C4-2B (cell line): ENCODE data around the gene ALDH1L1.

Source experiments
- ZFX ChIP-seq: fragments of 450-650 bp; IDR thresholded peaks from 2 replicates; pipeline ENCODE4 v1.6.1; 2017
- TF ChIP-seq, protein P1 (sequence below): fragments of 450-650 bp; conservative IDR thresholded peaks from 2 replicates; pipeline ENCODE4 v1.5.1; 2017; ENCODE audit warnings: mild to moderate bottlenecking

DNA sequence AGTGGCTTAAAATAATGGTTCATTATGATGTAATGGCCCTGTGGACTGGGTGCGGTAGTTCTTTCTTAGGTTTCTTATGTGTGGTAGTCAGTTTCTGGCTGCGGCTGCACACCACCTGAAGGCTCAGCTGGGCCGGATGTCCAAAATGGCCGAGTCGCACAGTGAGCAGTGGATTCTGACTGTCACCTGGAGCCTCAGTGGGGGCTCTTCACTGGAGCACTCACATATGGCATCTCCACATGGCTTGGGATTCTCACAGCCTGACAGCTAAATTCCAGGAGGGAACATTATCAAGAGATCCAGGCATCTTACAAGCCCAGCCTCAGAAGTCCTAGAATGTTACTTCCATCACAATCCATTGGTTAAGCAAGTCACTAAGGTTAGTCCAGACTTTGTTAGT is 26.8 kb upstream of the ALDH1L1 start:
- TF ChIP-seq, protein P1, sequence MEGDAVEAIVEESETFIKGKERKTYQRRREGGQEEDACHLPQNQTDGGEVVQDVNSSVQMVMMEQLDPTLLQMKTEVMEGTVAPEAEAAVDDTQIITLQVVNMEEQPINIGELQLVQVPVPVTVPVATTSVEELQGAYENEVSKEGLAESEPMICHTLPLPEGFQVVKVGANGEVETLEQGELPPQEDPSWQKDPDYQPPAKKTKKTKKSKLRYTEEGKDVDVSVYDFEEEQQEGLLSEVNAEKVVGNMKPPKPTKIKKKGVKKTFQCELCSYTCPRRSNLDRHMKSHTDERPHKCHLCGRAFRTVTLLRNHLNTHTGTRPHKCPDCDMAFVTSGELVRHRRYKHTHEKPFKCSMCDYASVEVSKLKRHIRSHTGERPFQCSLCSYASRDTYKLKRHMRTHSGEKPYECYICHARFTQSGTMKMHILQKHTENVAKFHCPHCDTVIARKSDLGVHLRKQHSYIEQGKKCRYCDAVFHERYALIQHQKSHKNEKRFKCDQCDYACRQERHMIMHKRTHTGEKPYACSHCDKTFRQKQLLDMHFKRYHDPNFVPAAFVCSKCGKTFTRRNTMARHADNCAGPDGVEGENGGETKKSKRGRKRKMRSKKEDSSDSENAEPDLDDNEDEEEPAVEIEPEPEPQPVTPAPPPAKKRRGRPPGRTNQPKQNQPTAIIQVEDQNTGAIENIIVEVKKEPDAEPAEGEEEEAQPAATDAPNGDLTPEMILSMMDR, result no peak
- no peak for TF ChIP-seq ZFX
